NB4 (cell line): ENCODE results near the gene ADAMTS6.

Source experiments
- CTCF ChIP-seq: IDR thresholded peaks from one replicate; pipeline ENCODE4 v1.5.1; 2012; ENCODE audit warnings: low read depth, low read length
- MAX ChIP-seq: IDR thresholded peaks from 2 replicates; pipeline ENCODE4 v1.6.1; 2011; ENCODE audit warnings: low read depth, low read length
- MYC ChIP-seq: IDR thresholded peaks from 2 replicates; pipeline ENCODE4 v1.6.1; 2011; ENCODE audit warnings: low read depth, low read length

GRCh38 chr5:65288657-65289056, 193.1 kb downstream of the ADAMTS6 start:
- TF ChIP-seq CTCF (no peak), MYC (no peak), MAX (no peak)
